Measurements from ENCODE around the gene ARPC5.

ARPC5 gene

GRCh38 chr1:183654706-183655105, 19.1 kb upstream of the ARPC5 start:
- Mint-ChIP-seq H3K9me3 (no peaks in the 10 kb centered on the region), H3K36me3 (ENCODE audit: low read depth) (no peaks in the 10 kb centered on the region), H3K4me3 (no peak overlapping the region), H3K4me1 (ENCODE audit: low read depth) (peaks cover 36% of the 10 kb centered on the region), H3K27ac (no peak overlapping the region), H3K27me3 (ENCODE audit: low read depth) (peaks cover 2% of the 10 kb centered on the region)
- DNase-seq (ENCODE audit: low spot score) = no peak

- Mint-ChIP-seq H3K4me1 (ENCODE audit: low read depth) (peaks cover 36% of the 10 kb centered on the region), H3K27me3 (ENCODE audit: low read depth) (no peaks in the 10 kb centered on the region), H3K9me3 (no peaks in the 10 kb centered on the region), H3K27ac (no peak overlapping the region), H3K36me3 (ENCODE audit: low read depth) (no peaks in the 10 kb centered on the region), H3K4me3 (no peak overlapping the region)
- DNase-seq (ENCODE audit: low spot score) = no peak
Measured at GRCh38 chr1:183653876-183654451, 18.4 kb upstream of the ARPC5 start.

GRCh38 chr1:183653462-183653794, 17.8 kb upstream of the ARPC5 start:
- no peaks in the 10 kb centered on the region for H3K9me3 Mint-ChIP-seq
- DNase-seq (ENCODE audit: low spot score) = no peak
- peaks cover 36% of the 10 kb centered on the region for H3K4me1 Mint-ChIP-seq (ENCODE audit: low read depth)
- no peak overlapping the region for H3K4me3 Mint-ChIP-seq
- H3K36me3 Mint-ChIP-seq (ENCODE audit: low read depth) = no peaks in the 10 kb centered on the region
- H3K27me3 Mint-ChIP-seq (ENCODE audit: low read depth) = no peaks in the 10 kb centered on the region
- no peak overlapping the region for H3K27ac Mint-ChIP-seq

GRCh38 chr1:183652547-183653461, 17.2 kb upstream of the ARPC5 start, which contains the start of gene APOBEC4:
Gene APOBEC4, minus strand, starts transcription at chr1:183653316. Its CDS starts 4,535 bp downstream, at chr1:183648781.
- Mint-ChIP-seq H3K27ac (peak within 1 kb of the TSS; percentile 72), H3K4me1 (ENCODE audit: low read depth) (peaks cover 36% of the 10 kb centered on the region), H3K9me3 (no peaks in the 10 kb centered on the region), H3K27me3 (ENCODE audit: low read depth) (no peaks in the 10 kb centered on the region), H3K4me3 (peak within 1 kb of the TSS; percentile 56), H3K36me3 (ENCODE audit: low read depth) (no peaks in the 10 kb centered on the region)
- DNase-seq (ENCODE audit: low spot score) = no peak

- H3K4me1 Mint-ChIP-seq (ENCODE audit: low read depth) = peaks cover 36% of the 10 kb centered on the region
Measured at GRCh38 chr1:183652107-183652506, 16.5 kb upstream of the ARPC5 start.

GRCh38 chr1:183651612-183652011, 16.0 kb upstream of the ARPC5 start:
- Mint-ChIP-seq H3K9me3 (no peaks in the 10 kb centered on the region), H3K27me3 (ENCODE audit: low read depth) (peaks cover 5% of the 10 kb centered on the region), H3K36me3 (ENCODE audit: low read depth) (no peaks in the 10 kb centered on the region), H3K4me1 (ENCODE audit: low read depth) (peaks cover 38% of the 10 kb centered on the region), H3K27ac (peak overlapping the region; percentile 72), H3K4me3 (peak overlapping the region; percentile 56)
- DNase-seq (ENCODE audit: low spot score) = no peak

More at GRCh38 chr1:183652107-183652506, 16.5 kb upstream of the ARPC5 start:
- peak overlapping the region; percentile 72 for H3K27ac Mint-ChIP-seq
- peak overlapping the region; percentile 56 for H3K4me3 Mint-ChIP-seq
- H3K9me3 Mint-ChIP-seq = no peaks in the 10 kb centered on the region
- peak; percentile 33 for DNase-seq (ENCODE audit: low spot score)
- H3K36me3 Mint-ChIP-seq (ENCODE audit: low read depth) = no peaks in the 10 kb centered on the region
- peaks cover 3% of the 10 kb centered on the region for H3K27me3 Mint-ChIP-seq (ENCODE audit: low read depth)

- no peaks in the 10 kb centered on the region for H3K9me3 Mint-ChIP-seq
- no peak overlapping the region for H3K27ac Mint-ChIP-seq
- no peak overlapping the region for H3K4me3 Mint-ChIP-seq
Measured at GRCh38 chr1:183648042-183648441, 12.5 kb upstream of the ARPC5 start.

GRCh38 chr1:183646776-183647175, 11.2 kb upstream of the ARPC5 start:
- Mint-ChIP-seq H3K27me3 (ENCODE audit: low read depth) (peaks cover 10% of the 10 kb centered on the region), H3K27ac (no peak overlapping the region), H3K9me3 (no peaks in the 10 kb centered on the region), H3K4me1 (ENCODE audit: low read depth) (peaks cover 15% of the 10 kb centered on the region), H3K36me3 (ENCODE audit: low read depth) (no peaks in the 10 kb centered on the region), H3K4me3 (no peak overlapping the region)
- DNase-seq (ENCODE audit: low spot score) = no peak

More at GRCh38 chr1:183648042-183648441, 12.5 kb upstream of the ARPC5 start:
- Mint-ChIP-seq H3K36me3 (ENCODE audit: low read depth) (no peaks in the 10 kb centered on the region), H3K4me1 (ENCODE audit: low read depth) (peaks cover 27% of the 10 kb centered on the region), H3K27me3 (ENCODE audit: low read depth) (peaks cover 8% of the 10 kb centered on the region)
- no peak for DNase-seq (ENCODE audit: low spot score)

GRCh38 chr1:183645531-183645930, 9.9 kb upstream of the ARPC5 start:
- Mint-ChIP-seq H3K36me3 (ENCODE audit: low read depth) (no peaks in the 10 kb centered on the region), H3K4me3 (no peak overlapping the region), H3K27me3 (ENCODE audit: low read depth) (peaks cover 13% of the 10 kb centered on the region), H3K9me3 (no peaks in the 10 kb centered on the region), H3K27ac (no peak overlapping the region), H3K4me1 (ENCODE audit: low read depth) (peaks cover 6% of the 10 kb centered on the region)
- DNase-seq (ENCODE audit: low spot score) = no peak

GRCh38 chr1:183642166-183642565, 6.6 kb upstream of the ARPC5 start:
- no peaks in the 10 kb centered on the region for H3K36me3 Mint-ChIP-seq (ENCODE audit: low read depth)

GRCh38 chr1:183640193-183640592, 4.6 kb upstream of the ARPC5 start:
- H3K36me3 Mint-ChIP-seq (ENCODE audit: low read depth) = peaks cover 5% of the 10 kb centered on the region
- H3K4me1 Mint-ChIP-seq (ENCODE audit: low read depth) = peaks cover 11% of the 10 kb centered on the region
- H3K27ac Mint-ChIP-seq = no peak overlapping the region
- DNase-seq (ENCODE audit: low spot score) = no peak
- H3K9me3 Mint-ChIP-seq = no peaks in the 10 kb centered on the region
- no peak overlapping the region for H3K4me3 Mint-ChIP-seq
- peaks cover 29% of the 10 kb centered on the region for H3K27me3 Mint-ChIP-seq (ENCODE audit: low read depth)

More at GRCh38 chr1:183642166-183642565, 6.6 kb upstream of the ARPC5 start:
- no peak for DNase-seq (ENCODE audit: low spot score)
- H3K4me3 Mint-ChIP-seq = no peak overlapping the region
- H3K4me1 Mint-ChIP-seq (ENCODE audit: low read depth) = peaks cover 7% of the 10 kb centered on the region
- H3K9me3 Mint-ChIP-seq = no peaks in the 10 kb centered on the region
- no peak overlapping the region for H3K27ac Mint-ChIP-seq
- peaks cover 26% of the 10 kb centered on the region for H3K27me3 Mint-ChIP-seq (ENCODE audit: low read depth)

- DNase-seq (ENCODE audit: low spot score) = no peak
- peaks cover 5% of the 10 kb centered on the region for H3K36me3 Mint-ChIP-seq (ENCODE audit: low read depth)
- H3K27me3 Mint-ChIP-seq (ENCODE audit: low read depth) = peaks cover 29% of the 10 kb centered on the region
- no peaks in the 10 kb centered on the region for H3K9me3 Mint-ChIP-seq
- H3K4me3 Mint-ChIP-seq = no peak overlapping the region
- no peak overlapping the region for H3K27ac Mint-ChIP-seq
- H3K4me1 Mint-ChIP-seq (ENCODE audit: low read depth) = peaks cover 11% of the 10 kb centered on the region
Measured at GRCh38 chr1:183638649-183639387, 3.2 kb upstream of the ARPC5 start.

GRCh38 chr1:183636783-183637182, 1.2 kb upstream of the ARPC5 start:
- Mint-ChIP-seq H3K27ac (no peak overlapping the region), H3K4me3 (peak overlapping the region; percentile 100), H3K9me3 (no peaks in the 10 kb centered on the region), H3K27me3 (ENCODE audit: low read depth) (peaks cover 27% of the 10 kb centered on the region), H3K36me3 (ENCODE audit: low read depth) (peaks cover 20% of the 10 kb centered on the region), H3K4me1 (ENCODE audit: low read depth) (peaks cover 18% of the 10 kb centered on the region)
- no peak for DNase-seq (ENCODE audit: low spot score)

- no peak for DNase-seq (ENCODE audit: low spot score)
- Mint-ChIP-seq H3K27me3 (ENCODE audit: low read depth) (peaks cover 24% of the 10 kb centered on the region), H3K36me3 (ENCODE audit: low read depth) (peaks cover 22% of the 10 kb centered on the region), H3K4me1 (ENCODE audit: low read depth) (peaks cover 20% of the 10 kb centered on the region), H3K4me3 (peak overlapping the region; percentile 100), H3K9me3 (no peaks in the 10 kb centered on the region), H3K27ac (peak overlapping the region; percentile 99)
Measured at GRCh38 chr1:183636334-183636682, 725 bp upstream of the ARPC5 start.

All from T-helper 2 cell treated with Interferon-gamma antibody and Interleukin-4, amounts not matched to agents 5 μg/mL and 100 μg/mL, for 36 hours (primary cell).